ENCODE measurements around the gene RAD51. TPM values are rescaled to one million over a fixed set of nuclear protein-coding genes. Genes with fewer than 3 reads are reported as not detected.

The RAD51 gene
- total RNA-seq, 1 donor from 2014 or later, result 70.3 TPM

DNA sequence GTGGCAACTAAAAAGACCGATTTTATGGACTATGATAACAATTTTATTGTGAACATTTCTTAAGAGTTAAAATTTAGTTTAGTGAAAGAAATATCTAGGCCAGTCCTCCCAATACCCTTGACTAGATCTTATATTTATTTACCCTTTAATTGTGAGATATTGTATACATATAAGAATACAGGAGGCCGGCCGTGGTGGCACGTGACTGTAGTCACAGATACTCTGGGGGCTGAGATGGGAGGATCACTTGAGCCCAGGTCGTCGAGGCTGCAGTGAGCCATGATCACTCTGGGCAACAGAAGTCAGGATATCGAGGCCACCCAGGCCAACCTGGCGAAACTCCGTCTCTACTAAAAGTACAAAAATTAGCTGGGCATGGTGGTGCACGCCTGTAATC is 60.8 kb downstream of the RAD51 start:
- intact Hi-C loops (cut with micrococcal nuclease), result loop anchor here (1.0 to 5.0 kb wide), 5 partner anchors 8 to 79 kb away; partner anchors contain the start of genes DNAJC17, GCHFR and ZFYVE19
- H3K27ac Mint-ChIP-seq, result peak overlapping the region; percentile 98

GRCh38 chr15:40756938-40757337 is 62.0 kb downstream of the RAD51 start:
- Mint-ChIP-seq H3K9me3 (no peaks in the 10 kb centered on the region), H3K36me3 (ENCODE audit: low read depth) (peaks cover 12% of the 10 kb centered on the region), H3K27me3 (peaks cover 2% of the 10 kb centered on the region), H3K27ac (peak overlapping the region; percentile 1), H3K4me3 (peak overlapping the region; percentile 10), H3K4me1 (peaks cover 35% of the 10 kb centered on the region)
- DNase-seq, result no peak
- intact Hi-C loops (cut with micrococcal nuclease), result loop anchor here (5.0 kb wide), 1 partner anchor 80 kb away; no protein-coding TSS in a partner anchor

More for the DNA sequence above, 60.8 kb downstream of the RAD51 start:
- Mint-ChIP-seq H3K36me3 (ENCODE audit: low read depth) (peaks cover 19% of the 10 kb centered on the region), H3K9me3 (no peaks in the 10 kb centered on the region), H3K4me3 (peak overlapping the region; percentile 98), H3K27me3 (peaks cover 2% of the 10 kb centered on the region), H3K4me1 (peaks cover 40% of the 10 kb centered on the region)
- no peak for DNase-seq

GRCh38 chr15:40759961-40760360 is 65.0 kb downstream of the RAD51 start:
- Mint-ChIP-seq H3K27me3 (peaks cover 2% of the 10 kb centered on the region), H3K9me3 (no peaks in the 10 kb centered on the region), H3K27ac (no peak overlapping the region), H3K4me3 (no peak overlapping the region), H3K36me3 (ENCODE audit: low read depth) (no peaks in the 10 kb centered on the region), H3K4me1 (peaks cover 24% of the 10 kb centered on the region)
- intact Hi-C loops (cut with micrococcal nuclease), result loop anchor here (5.0 to 10.0 kb wide), 4 partner anchors 83 to 195 kb away; partner anchors contain the start of genes CCDC32, KNL1, RPUSD2 and VPS18
- DNase-seq, result no peak

- peak overlapping the region; percentile 89 for H3K27ac Mint-ChIP-seq
- peaks cover 2% of the 10 kb centered on the region for H3K27me3 Mint-ChIP-seq
- H3K4me1 Mint-ChIP-seq, result peaks cover 22% of the 10 kb centered on the region
- H3K9me3 Mint-ChIP-seq, result no peaks in the 10 kb centered on the region
- peak; percentile 81 for DNase-seq
- H3K36me3 Mint-ChIP-seq (ENCODE audit: low read depth), result peaks cover 4% of the 10 kb centered on the region
- intact Hi-C loops (cut with micrococcal nuclease), result loop anchor here (5.0 to 10.0 kb wide), 3 partner anchors 129 to 198 kb away; partner anchors contain the start of genes CCDC32, KNL1, RPUSD2 and VPS18
- peak overlapping the region; percentile 76 for H3K4me3 Mint-ChIP-seq
Observed at GRCh38 chr15:40762919-40763800, 68.2 kb downstream of the RAD51 start.

DNA sequence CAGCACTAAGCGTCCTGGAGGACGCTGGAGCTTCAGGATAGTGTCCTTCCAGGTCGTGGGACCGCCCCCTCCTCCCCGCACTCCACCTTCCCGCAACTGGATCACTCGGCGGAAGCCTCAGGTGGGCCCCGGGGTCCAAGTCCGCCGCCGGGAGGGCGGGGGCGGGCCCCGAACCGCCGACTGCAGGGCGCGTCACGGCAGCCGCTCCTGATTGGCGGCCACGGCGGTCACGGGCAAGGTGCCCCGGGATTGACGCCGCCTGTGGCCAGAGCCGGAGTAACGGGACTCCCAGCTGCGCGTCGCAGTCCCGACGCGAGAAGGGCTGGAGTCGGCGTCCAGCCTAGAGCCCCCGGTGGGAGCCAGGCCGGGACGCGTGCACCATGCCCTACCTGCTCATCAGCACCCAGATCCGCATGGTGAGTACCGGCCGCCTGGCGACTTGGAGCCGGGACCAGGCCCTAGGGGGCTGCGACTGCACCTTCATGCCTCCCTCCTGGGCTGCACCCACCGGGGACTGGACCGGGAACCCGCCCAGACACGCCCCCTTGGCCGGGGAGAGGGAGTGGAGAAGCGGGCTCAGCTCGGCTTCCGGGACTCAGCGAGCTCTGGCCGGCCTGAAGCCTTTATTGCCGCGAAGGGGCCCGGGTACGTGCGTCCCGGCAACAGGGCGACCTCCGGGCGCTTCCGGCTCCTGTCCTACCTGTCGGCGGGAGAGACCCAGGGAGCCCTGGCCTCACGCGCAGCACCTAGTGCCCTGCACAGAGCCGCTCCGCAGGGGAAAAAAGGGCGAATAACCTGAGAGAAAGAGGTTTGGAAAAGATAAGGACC is 69.0 kb downstream of the RAD51 start, which contains the start of gene GCHFR:
GCHFR (plus strand) TSS at position 268 of the 828 bp plus-strand sequence; CDS start at position 381, 113 bp downstream.
- H3K36me3 Mint-ChIP-seq (ENCODE audit: low read depth), result peaks cover 6% of the 10 kb centered on the region
- peak within 1 kb of the TSS; percentile 76 for H3K4me3 Mint-ChIP-seq
- peak; percentile 94 for DNase-seq
- intact Hi-C loops (cut with micrococcal nuclease), result loop anchor here (1.0 to 10.0 kb wide), 5 partner anchors 9 to 199 kb away; partner anchors contain the start of genes CCDC32, KNL1, RAD51 and RMDN3
- H3K9me3 Mint-ChIP-seq, result no peaks in the 10 kb centered on the region
- H3K4me1 Mint-ChIP-seq, result peaks cover 27% of the 10 kb centered on the region
- peak within 1 kb of the TSS; percentile 89 for H3K27ac Mint-ChIP-seq
- peaks cover 2% of the 10 kb centered on the region for H3K27me3 Mint-ChIP-seq

DNA sequence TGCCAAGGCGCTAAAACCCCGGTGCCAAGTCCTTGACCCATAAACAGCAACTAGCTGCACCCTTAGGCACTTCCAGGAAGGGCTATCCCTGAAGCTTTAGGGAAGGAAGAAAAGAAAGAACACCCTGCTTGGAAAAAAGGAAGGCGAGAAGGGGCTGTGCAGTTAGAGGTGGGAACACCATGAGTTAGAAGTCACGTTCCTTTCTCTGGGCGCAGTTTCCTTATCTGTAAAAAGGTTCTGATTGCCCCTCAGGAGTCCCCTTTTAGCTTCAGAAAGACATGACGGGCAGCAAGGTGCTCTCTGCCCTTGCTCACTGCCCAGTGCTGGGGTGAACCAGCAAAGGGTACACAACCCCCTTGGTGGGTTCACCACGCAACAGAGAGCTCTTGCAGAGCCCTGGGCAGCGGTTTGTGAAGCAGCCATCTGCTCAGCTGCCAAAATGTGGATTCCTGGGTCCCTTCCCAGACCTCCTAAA is 69.7 kb downstream of the RAD51 start:
- peak; percentile 65 for DNase-seq
- Mint-ChIP-seq H3K36me3 (ENCODE audit: low read depth) (peaks cover 9% of the 10 kb centered on the region), H3K4me1 (peaks cover 32% of the 10 kb centered on the region), H3K27ac (peak overlapping the region; percentile 89), H3K9me3 (no peaks in the 10 kb centered on the region), H3K4me3 (peak overlapping the region; percentile 76), H3K27me3 (peaks cover 2% of the 10 kb centered on the region)
- intact Hi-C loops (cut with micrococcal nuclease), result loop anchor here (1.0 to 10.0 kb wide), 5 partner anchors 9 to 200 kb away; partner anchors contain the start of genes CCDC32, KNL1, RAD51 and RMDN3

- H3K9me3 Mint-ChIP-seq, result no peaks in the 10 kb centered on the region
- no peak overlapping the region for H3K27ac Mint-ChIP-seq
- no peak for DNase-seq
- peaks cover 11% of the 10 kb centered on the region for H3K36me3 Mint-ChIP-seq (ENCODE audit: low read depth)
- H3K4me3 Mint-ChIP-seq, result no peak overlapping the region
- peaks cover 37% of the 10 kb centered on the region for H3K4me1 Mint-ChIP-seq
- intact Hi-C loops (cut with micrococcal nuclease), result loop anchor here (10.0 kb wide), 2 partner anchors 172 to 202 kb away; partner anchors contain the start of genes CCDC32, KNL1 and RPUSD2
- H3K27me3 Mint-ChIP-seq, result no peaks in the 10 kb centered on the region
Observed at GRCh38 chr15:40766194-40766815, 71.3 kb downstream of the RAD51 start.

DNA sequence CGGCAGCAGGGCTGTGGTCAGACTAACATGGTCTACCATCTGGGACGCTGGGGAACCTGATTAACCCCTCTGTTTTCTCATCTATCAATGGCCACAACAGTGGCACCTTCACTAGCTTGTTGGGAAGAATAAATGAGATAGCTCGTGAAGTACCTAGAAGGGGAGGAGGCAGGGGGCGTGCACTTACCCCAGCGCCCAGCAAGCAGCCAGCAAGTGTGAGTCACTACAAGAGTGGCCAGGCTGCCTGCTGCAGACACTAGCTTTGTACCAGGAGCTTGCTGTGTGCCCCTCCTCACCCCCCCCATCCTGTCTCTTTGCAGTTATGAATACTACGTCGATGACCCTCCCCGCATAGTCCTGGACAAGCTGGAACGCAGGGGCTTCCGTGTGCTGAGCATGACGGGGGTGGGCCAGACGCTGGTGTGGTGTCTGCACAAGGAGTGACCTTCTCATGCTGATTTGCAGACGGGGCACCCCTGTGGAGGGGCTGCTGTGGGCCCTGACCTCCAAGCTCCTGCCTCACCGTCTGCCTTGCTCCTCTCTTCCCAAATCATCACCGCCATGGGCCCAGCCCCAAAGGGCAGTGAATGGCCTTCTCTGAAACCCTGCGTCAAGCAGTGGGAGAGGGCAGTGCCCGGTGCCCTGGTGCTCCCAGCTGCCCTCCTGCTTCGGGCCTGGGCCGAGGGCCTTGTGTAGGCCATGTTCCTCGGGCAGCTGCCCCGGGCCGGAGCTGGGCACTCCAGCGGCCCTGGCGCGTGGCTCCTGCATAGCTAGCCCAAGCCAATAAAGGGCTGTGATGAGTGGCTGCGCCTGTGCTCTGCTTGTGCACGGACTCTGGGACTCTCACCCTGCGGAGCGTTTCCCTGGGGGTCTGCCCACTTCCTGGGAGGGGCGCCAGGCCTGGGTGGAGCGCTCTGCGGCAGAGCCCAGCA is 72.2 kb downstream of the RAD51 start:
- H3K36me3 Mint-ChIP-seq (ENCODE audit: low read depth), result peaks cover 12% of the 10 kb centered on the region
- peaks cover 37% of the 10 kb centered on the region for H3K4me1 Mint-ChIP-seq
- H3K27ac Mint-ChIP-seq, result no peak overlapping the region
- no peaks in the 10 kb centered on the region for H3K9me3 Mint-ChIP-seq
- H3K4me3 Mint-ChIP-seq, result no peak overlapping the region
- H3K27me3 Mint-ChIP-seq, result no peaks in the 10 kb centered on the region
- intact Hi-C loops (cut with micrococcal nuclease), result loop anchor here (10.0 kb wide), 2 partner anchors 172 to 202 kb away; partner anchors contain the start of genes CCDC32, KNL1 and RPUSD2
- DNase-seq, result no peak

DNA sequence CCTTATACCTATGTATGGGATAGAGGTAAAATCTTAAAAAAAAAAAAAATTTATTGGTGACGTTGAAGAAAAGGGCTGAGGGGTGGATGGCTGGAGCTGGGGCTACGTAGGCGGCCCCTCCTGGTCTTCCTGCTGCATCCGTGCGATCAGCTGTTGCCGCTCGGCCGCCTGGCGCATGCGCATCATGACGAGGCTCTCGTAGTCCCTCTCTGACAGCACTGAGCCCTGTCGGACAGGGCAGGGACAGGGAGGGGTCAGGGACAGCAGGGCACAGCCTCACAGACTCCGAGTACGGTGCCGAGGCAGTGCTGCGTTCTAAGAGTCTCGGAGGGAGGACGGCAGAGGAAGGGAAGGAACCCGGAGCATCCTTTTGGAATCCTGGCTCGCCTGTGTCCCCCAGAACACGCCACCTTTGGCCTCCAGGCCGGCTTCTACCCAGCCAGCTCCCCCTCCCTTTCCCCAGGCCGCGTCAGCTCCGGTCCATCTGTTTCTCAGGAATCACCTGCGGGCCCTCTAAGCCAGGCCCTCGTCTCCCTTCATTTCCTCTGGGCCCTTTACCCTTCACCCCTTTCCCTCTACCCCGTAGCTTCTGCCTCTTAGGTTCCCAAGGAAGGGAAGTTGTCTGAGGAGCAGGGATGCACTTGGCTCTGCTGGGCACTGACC is 73.0 kb downstream of the RAD51 start:
- intact Hi-C loops (cut with micrococcal nuclease), result loop anchor here (10.0 kb wide), 2 partner anchors 173 to 203 kb away; partner anchors contain the start of genes CCDC32, KNL1 and RPUSD2
- Mint-ChIP-seq H3K4me3 (no peak overlapping the region), H3K27ac (no peak overlapping the region)

GRCh38 chr15:40768521-40769273 is 73.7 kb downstream of the RAD51 start:
- Mint-ChIP-seq H3K27ac (peak overlapping the region; percentile 83), H3K4me3 (peak overlapping the region; percentile 63), H3K4me1 (peaks cover 31% of the 10 kb centered on the region), H3K36me3 (ENCODE audit: low read depth) (peaks cover 17% of the 10 kb centered on the region), H3K9me3 (no peaks in the 10 kb centered on the region), H3K27me3 (no peaks in the 10 kb centered on the region)
- intact Hi-C loops (cut with micrococcal nuclease), result loop anchor here (10.0 kb wide), 2 partner anchors 174 to 204 kb away; partner anchors contain the start of genes CCDC32, KNL1 and RPUSD2
- no peak for DNase-seq

More for the DNA sequence above, 73.0 kb downstream of the RAD51 start:
- Mint-ChIP-seq H3K27me3 (no peaks in the 10 kb centered on the region), H3K4me1 (peaks cover 36% of the 10 kb centered on the region), H3K9me3 (no peaks in the 10 kb centered on the region), H3K36me3 (ENCODE audit: low read depth) (peaks cover 14% of the 10 kb centered on the region)
- DNase-seq, result no peak
